ENCODE data around the gene SORCS1.

The SORCS1 gene

DNA sequence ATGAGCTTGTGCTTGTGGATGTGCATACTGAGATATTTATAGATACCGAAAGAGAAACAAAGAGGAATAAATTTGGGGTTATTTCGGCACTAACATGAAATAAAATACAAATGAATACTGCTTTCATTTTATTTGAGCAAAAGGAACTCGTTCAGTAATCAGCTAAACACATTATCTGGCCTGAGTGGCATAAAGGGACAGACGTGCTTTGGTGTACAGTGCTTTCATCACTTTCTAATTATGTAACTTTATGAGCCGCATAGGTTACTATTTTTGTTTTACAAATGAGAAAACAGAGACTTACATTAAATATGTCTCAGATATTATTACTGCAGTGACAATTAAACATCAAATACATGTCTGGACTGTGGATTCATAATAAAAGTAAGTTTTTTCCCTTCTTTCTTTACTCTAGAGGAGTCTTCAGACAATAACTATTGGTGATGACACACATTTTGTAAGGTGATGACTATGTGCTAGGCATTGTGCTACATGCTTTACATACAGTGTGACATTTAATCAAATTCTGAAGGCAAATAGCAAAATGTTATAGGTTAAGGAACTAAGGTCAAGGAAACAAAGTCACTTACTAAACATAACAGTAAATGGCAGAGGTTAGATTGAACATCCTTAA, 503.3 kb downstream of the SORCS1 start:
- no peak for DNase-seq (ENCODE audit: extremely low spot score)
- TF ChIP-seq ARNT (IDR thresholded peaks at IDR 0.05): no peak
- no peak for TF ChIP-seq BHLHE40 (IDR thresholded peaks at IDR 0.05; ENCODE audit: borderline replicate concordance)
- POLR2A ChIA-PET: no interaction called here
- CTCF ChIA-PET: no interaction called here

DNA sequence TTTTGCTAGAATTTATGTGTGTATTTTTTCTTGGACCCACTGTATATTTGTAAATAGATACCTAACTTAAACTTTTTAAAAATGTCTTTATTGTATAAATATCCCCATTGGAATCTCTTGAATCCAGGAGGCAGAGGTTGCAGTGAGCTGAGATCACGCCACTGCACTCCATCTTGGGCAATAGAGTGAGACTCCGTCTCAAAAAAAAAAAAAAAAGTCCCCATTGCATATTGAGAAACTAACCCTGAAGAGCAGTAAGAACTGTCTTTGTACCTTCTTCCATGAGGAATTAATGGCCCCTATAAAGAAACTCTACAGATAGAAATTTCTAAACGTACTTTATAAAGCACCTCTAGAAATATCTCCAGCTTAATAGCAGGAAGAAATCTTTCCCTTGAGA, 504.0 kb downstream of the SORCS1 start:
- TF ChIP-seq SP1 (IDR thresholded peaks at IDR 0.05) (no peak), HDGF (IDR thresholded peaks at IDR 0.05; ENCODE audit: borderline replicate concordance) (no peak), ZNF384 (IDR thresholded peaks at IDR 0.05) (no peak), NFRKB (IDR thresholded peaks at IDR 0.05) (no peak), L3MBTL2 (conservative IDR thresholded peaks at IDR 0.05) (no peak)
- DNase-seq (ENCODE audit: extremely low spot score): no peak
- ChIA-PET POLR2A (no interaction called here), CTCF (no interaction called here)

GRCh38 chr10:106655636-106656035, 508.9 kb downstream of the SORCS1 start:
- no peak for DNase-seq (ENCODE audit: extremely low spot score)
- CTCF ChIA-PET: no interaction called here
- POLR2A ChIA-PET: no interaction called here

DNA sequence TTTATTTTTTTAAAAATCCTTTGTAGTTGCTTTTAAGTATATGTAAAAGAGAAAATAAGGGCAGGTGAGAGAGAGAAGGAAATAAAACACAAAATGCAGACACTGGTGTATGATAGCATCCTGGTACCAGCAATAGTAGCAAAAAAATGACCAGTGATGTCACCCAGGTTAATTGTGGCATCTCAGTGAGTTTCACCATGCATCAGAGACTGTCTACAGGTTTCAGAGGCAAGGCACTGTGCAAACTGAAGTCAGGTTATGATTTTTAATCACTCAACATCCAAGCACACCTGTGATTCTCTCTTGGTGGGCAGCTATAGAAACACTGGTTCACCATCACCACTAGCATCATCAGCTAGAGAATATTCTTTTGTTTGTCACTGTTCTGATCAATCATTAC, 509.3 kb downstream of the SORCS1 start:
- no peak for TF ChIP-seq ZNF384 (IDR thresholded peaks at IDR 0.05)
- DNase-seq (ENCODE audit: extremely low spot score): no peak
- ChIA-PET CTCF (no interaction called here), POLR2A (no interaction called here)

More at GRCh38 chr10:106655636-106656035, 508.9 kb downstream of the SORCS1 start:
- no peak for TF ChIP-seq ELF4 (IDR thresholded peaks at IDR 0.05)
- no peak for TF ChIP-seq BHLHE40 (IDR thresholded peaks at IDR 0.05; ENCODE audit: borderline replicate concordance)
- no peak for TF ChIP-seq SP1 (IDR thresholded peaks at IDR 0.05)
- TF ChIP-seq SUZ12 (IDR thresholded peaks at IDR 0.05): no peak
- no peak for TF ChIP-seq LEF1 (IDR thresholded peaks at IDR 0.05; ENCODE audit: borderline replicate concordance)
- TF ChIP-seq ARNT (IDR thresholded peaks at IDR 0.05): no peak

- CTCF ChIA-PET: no interaction called here
- DNase-seq (ENCODE audit: extremely low spot score): peak; percentile 20
- TF ChIP-seq ELF4 (IDR thresholded peaks at IDR 0.05): no peak
- no peak for TF ChIP-seq BHLHE40 (IDR thresholded peaks at IDR 0.05; ENCODE audit: borderline replicate concordance)
- no peak for TF ChIP-seq SUZ12 (IDR thresholded peaks at IDR 0.05)
- no peak for TF ChIP-seq FOXM1 (IDR thresholded peaks at IDR 0.05; ENCODE audit: borderline replicate concordance)
- no peak for TF ChIP-seq CTBP1 (IDR thresholded peaks at IDR 0.05; ENCODE audit: borderline replicate concordance)
- no peak for TF ChIP-seq ZNF384 (IDR thresholded peaks at IDR 0.05)
- no peak for TF ChIP-seq L3MBTL2 (conservative IDR thresholded peaks at IDR 0.05)
- TF ChIP-seq SP1 (IDR thresholded peaks at IDR 0.05): no peak
- no peak for TF ChIP-seq LEF1 (IDR thresholded peaks at IDR 0.05; ENCODE audit: borderline replicate concordance)
- TF ChIP-seq NFRKB (IDR thresholded peaks at IDR 0.05): no peak
- no peak for TF ChIP-seq TARDBP (IDR thresholded peaks at IDR 0.05)
- TF ChIP-seq, protein P1, sequence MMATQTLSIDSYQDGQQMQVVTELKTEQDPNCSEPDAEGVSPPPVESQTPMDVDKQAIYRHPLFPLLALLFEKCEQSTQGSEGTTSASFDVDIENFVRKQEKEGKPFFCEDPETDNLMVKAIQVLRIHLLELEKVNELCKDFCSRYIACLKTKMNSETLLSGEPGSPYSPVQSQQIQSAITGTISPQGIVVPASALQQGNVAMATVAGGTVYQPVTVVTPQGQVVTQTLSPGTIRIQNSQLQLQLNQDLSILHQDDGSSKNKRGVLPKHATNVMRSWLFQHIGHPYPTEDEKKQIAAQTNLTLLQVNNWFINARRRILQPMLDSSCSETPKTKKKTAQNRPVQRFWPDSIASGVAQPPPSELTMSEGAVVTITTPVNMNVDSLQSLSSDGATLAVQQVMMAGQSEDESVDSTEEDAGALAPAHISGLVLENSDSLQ (IDR thresholded peaks at IDR 0.05): no peak
- TF ChIP-seq HDGF (IDR thresholded peaks at IDR 0.05; ENCODE audit: borderline replicate concordance): no peak
- no peak for TF ChIP-seq FOXA1 (IDR thresholded peaks at IDR 0.05)
- no peak for TF ChIP-seq ARNT (IDR thresholded peaks at IDR 0.05)
- POLR2A ChIA-PET: no interaction called here
Observed at GRCh38 chr10:106652279-106652678, 512.2 kb downstream of the SORCS1 start.

DNA sequence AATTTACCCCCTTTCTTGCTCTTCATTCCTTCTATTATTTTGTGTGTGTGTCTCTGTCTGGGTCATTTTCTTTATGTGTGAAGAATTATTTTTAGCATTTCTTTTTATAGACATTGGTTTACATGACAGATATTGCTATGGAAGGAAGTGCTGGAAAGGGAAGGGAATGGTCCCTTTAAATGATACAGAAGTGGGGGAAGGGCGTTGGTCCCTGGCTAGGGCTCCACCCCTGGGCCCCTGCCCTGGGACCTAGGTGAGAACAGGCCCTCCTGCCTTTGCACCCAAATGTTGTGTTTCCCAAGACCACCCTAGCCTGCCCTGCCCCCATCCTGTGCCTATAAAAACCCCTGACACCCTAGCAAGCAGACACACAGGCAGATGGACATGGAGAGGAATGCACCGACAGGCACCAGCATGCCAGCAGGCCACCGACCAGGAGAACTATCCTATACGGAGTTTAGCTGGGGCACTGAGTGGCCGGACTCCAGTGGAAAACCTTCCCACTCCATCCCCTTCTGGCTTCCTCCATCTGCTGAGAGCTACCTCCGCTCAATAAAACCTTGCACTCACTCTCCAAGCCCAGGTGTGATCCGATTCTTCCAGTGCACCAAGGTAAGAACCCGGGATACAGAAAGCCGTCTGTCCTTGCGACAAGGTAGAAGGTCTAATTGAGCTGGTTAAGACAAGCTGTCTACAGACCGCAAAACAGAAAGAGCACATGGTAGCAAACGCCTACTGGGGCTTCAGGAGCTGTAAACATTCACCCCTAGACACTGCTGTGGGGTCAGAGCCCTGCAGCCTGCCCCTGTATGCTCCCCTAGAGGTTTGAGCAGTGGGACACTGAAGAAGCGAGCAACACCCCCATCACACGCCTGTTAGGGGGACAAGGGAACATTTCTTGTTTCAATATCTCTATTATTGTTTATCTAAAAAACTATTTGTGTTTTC, 515.7 kb downstream of the SORCS1 start:
- TF ChIP-seq LEF1 (IDR thresholded peaks at IDR 0.05; ENCODE audit: borderline replicate concordance): no peak
- no peak for TF ChIP-seq ARNT (IDR thresholded peaks at IDR 0.05)
- TF ChIP-seq, protein P1 (IDR thresholded peaks at IDR 0.05): no peak
- TF ChIP-seq HDGF (IDR thresholded peaks at IDR 0.05; ENCODE audit: borderline replicate concordance): no peak
- no peak for TF ChIP-seq BHLHE40 (IDR thresholded peaks at IDR 0.05; ENCODE audit: borderline replicate concordance)
- TF ChIP-seq TARDBP (IDR thresholded peaks at IDR 0.05): no peak
- no peak for TF ChIP-seq FOXK2 (IDR thresholded peaks at IDR 0.05)
- no peak for TF ChIP-seq FOXM1 (IDR thresholded peaks at IDR 0.05; ENCODE audit: borderline replicate concordance)
- no peak for TF ChIP-seq L3MBTL2 (conservative IDR thresholded peaks at IDR 0.05)
- no peak for TF ChIP-seq ELF4 (IDR thresholded peaks at IDR 0.05)
- TF ChIP-seq SUZ12 (IDR thresholded peaks at IDR 0.05): no peak
- no peak for TF ChIP-seq ZNF384 (IDR thresholded peaks at IDR 0.05)
- no peak for TF ChIP-seq CTBP1 (IDR thresholded peaks at IDR 0.05; ENCODE audit: borderline replicate concordance)
- POLR2A ChIA-PET: no interaction called here
- DNase-seq (ENCODE audit: extremely low spot score): no peak
- CTCF ChIA-PET: no interaction called here

GRCh38 chr10:106643473-106643872, 521.0 kb downstream of the SORCS1 start:
- no peak for DNase-seq (ENCODE audit: extremely low spot score)
- CTCF ChIA-PET: no interaction called here
- no peak for TF ChIP-seq FOXA1 (IDR thresholded peaks at IDR 0.05)
- no peak for TF ChIP-seq CTBP1 (IDR thresholded peaks at IDR 0.05; ENCODE audit: borderline replicate concordance)
- TF ChIP-seq, protein P1 (IDR thresholded peaks at IDR 0.05): no peak
- TF ChIP-seq SP1 (IDR thresholded peaks at IDR 0.05): no peak
- TF ChIP-seq HDGF (IDR thresholded peaks at IDR 0.05; ENCODE audit: borderline replicate concordance): no peak
- TF ChIP-seq FOXM1 (IDR thresholded peaks at IDR 0.05; ENCODE audit: borderline replicate concordance): no peak
- no peak for TF ChIP-seq ZNF384 (IDR thresholded peaks at IDR 0.05)
- no peak for TF ChIP-seq ELF4 (IDR thresholded peaks at IDR 0.05)
- no peak for TF ChIP-seq TARDBP (IDR thresholded peaks at IDR 0.05)
- no peak for TF ChIP-seq SUZ12 (IDR thresholded peaks at IDR 0.05)
- no peak for TF ChIP-seq BHLHE40 (IDR thresholded peaks at IDR 0.05; ENCODE audit: borderline replicate concordance)
- no peak for TF ChIP-seq L3MBTL2 (conservative IDR thresholded peaks at IDR 0.05)
- no peak for TF ChIP-seq LEF1 (IDR thresholded peaks at IDR 0.05; ENCODE audit: borderline replicate concordance)
- no peak for TF ChIP-seq FOXK2 (IDR thresholded peaks at IDR 0.05)
- no peak for TF ChIP-seq ARNT (IDR thresholded peaks at IDR 0.05)
- no peak for TF ChIP-seq NFRKB (IDR thresholded peaks at IDR 0.05)
- POLR2A ChIA-PET: no interaction called here

Data from HEK293T (cell line).